DMS153 treated with DMSO at 0.1 percent for 48 hours (cell line): Measurements from ENCODE around the gene ARVCF.

Experiments used
- DNase-seq: peaks from one replicate; lab custom pipeline; 2025; ENCODE audit not compliant: unreplicated experiment; lab: John Stamatoyannopoulos, UW

The ARVCF gene

DNA sequence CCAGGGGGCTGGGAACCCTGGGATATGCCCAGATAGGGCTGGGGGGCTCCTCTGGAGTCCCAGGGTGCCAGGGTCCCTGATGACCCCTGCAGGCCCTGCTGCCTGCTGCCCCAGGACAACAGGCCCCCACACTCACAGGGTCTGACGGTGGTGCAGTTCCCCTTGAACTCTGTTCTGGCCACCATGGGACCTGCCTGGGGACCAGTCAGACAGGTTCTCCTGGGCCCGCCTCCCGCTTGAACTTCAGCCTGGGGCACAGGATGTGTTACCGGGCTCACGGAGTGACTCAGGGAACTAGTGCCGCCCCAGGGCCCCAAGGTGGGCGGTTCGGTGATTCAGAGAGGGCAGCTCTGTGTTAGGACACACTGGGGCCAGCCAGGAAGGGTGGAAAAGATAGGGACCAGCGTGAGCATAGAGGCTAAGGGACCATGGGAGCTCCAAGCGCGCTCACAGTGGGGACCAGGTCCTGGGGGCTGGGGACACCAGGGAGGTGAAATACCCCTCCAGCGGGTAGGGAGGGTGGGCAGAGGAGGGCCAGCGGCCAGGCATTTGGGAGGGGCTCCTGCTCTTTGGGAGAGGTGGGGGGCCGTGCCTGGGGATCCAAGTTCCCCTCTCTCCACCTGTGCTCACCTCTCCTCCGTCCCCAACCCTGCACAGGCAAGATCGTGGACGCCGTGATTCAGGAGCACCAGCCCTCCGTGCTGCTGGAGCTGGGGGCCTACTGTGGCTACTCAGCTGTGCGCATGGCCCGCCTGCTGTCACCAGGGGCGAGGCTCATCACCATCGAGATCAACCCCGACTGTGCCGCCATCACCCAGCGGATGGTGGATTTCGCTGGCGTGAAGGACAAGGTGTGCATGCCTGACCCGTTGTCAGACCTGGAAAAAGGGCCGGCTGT is 53.5 kb downstream of the ARVCF start:
- DNase-seq = peak; percentile 35

DNA sequence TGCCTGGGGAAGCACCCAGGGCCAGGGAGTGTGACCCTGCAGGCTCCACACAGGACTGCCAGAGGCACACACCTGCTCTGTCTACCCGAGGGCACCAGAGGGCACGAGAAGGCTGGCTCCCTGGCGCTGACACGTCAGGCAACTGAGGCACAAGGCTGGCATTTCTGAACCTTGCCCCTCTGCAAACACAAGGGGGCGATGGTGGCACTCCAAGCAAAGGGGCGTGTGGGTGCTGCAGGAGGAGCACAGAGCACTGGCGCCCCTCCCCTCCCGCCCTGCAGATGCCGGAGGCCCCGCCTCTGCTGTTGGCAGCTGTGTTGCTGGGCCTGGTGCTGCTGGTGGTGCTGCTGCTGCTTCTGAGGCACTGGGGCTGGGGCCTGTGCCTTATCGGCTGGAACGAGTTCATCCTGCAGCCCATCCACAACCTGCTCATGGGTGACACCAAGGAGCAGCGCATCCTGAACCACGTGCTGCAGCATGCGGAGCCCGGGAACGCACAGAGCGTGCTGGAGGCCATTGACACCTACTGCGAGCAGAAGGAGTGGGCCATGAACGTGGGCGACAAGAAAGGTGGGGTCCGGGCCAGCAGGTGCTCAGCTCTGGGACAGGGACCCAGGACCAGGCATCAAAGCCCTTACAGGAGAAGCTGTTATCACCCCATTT is 54.2 kb downstream of the ARVCF start:
- peak; percentile 83 for DNase-seq

DNA sequence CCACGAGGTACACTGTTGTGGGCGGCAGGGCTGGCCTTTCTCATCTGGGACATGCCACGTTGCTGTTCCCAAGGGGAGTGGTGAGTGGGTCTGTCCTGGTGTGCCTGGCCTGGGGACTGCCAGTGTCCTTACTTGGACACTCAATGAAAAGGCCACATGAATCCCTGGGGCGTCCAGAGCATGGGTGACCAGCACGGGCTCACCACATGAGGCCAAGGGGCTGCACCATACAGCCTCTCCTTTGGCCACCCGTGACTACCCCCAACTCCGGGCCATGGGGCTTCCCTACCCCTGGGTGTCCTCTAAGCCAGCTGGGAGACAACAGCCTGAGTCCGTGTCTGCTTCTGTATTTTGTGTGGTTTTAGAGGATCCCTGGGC is 54.8 kb downstream of the ARVCF start:
- DNase-seq = no peak

DNA sequence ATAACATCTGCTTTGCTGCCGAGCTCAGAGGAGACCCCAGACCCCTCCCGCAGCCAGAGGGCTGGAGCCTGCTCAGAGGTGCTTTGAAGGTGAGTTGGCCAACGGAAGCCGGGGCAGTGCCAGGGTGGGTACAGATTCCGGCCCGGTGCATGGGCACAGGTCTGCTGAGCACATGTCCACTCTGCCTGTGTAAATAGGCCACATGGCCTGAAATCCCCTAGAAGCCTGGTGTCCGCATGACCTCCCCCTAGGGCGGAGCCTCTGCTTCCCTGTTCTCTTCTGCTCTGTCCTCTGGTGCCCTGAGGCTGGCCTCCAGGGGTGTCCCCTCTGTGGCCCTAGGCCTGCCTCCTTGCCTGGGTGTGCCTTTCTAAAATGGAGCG is 55.4 kb downstream of the ARVCF start:
- no peak for DNase-seq

DNA sequence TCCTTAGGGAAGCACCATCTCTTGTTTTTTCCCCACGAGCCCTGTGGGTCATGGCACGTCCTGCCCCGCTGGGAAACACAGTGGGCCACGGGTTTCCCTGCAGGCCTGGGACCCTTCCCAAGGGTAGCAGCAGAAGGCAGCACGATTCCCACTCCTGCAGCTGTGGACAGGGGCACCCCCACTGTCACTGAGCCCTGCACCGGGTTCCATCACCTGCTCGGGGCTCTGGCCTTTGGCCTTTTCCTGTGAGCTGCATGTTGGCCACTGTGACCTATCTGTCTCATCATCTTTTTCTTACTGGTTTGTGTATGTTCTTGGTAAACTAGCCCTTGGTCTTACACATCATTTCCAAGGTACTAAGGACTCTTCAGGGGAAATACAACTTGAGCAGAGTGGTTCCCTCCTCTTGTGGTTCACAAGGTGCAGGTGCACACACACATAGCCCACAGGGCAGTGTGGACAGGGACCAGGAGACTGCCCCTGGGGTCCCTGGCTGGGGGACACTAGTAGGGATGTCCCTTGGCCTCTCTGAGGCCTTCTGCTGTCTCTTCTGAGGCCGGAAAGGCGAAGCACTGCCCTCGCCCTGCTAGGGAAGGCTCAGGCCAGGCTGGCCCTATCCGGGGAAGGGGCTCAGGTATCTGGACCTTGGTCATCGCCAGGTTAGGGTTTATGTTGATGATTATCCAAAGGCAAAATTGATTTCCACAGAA is 56.0 kb downstream of the ARVCF start:
- no peak for DNase-seq

DNA sequence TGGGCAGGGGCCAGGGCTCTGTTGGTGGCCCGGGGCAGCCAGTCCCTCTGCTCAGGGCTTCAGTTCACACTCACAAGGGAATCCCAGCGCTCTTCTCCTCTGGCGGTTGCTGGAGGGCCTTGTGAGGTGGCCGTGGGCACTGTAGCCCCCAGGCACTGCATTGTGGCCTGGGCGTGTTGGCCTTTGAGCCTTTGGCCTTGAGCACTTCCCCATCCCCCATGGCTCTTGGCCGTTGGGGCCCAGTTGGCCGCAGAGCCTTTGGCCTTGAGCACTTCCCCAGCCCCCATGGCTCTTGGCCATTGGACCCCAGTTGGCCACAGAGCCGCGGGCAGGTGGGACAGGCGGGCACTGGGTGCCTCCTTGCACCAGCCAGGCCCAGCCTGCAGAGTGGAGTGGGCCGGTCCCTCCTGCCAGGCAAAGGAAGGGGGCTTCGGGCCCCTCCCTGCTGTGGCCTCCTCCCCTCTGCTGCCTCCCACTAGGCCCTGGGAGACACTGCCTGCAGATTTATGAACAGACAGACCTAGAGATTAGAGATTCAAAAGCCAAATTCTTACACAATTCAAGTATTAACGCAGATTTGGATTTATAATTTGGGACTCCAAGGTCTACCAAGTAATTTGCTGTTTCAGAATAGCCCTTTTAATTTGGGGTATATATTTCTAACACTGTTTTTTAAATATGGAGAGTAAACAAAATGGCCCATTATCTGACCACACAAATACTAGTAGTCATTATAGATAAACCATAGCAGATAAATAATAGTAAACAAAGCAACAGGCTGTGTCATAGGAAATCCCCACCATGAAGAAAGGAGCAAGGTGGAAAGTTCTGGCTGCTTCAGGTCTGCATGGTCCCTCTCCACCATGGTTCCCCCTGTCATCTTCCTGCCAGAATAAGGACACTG is 56.8 kb downstream of the ARVCF start:
- no peak for DNase-seq

DNA sequence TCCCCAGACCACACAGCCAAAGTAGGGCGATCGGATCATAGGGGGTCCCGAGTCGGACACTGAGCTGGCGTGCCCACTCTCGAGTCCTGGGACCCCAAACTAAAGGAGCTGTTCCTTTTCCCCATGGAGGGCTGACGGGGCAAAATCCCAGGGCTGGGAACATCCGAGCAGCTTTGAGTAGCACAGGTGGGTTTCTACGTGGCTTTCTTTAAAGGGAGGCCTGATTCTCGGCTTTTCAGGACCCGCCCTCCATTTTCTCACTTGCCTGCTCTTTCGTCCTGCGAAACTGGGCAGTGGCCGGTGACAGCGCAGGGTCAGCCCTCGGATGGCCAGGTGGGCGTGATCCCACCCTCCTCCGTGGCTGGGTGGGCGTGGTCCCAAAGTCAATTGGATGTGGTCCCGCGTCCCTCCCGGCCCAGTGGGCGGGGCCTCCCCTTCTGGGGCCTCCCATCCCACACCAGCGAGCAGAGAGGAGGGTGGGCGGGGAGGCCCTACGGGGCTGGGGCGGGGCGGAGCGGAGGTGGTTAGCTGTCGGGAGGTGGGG is 57.5 kb downstream of the ARVCF start:
- DNase-seq = no peak

DNA sequence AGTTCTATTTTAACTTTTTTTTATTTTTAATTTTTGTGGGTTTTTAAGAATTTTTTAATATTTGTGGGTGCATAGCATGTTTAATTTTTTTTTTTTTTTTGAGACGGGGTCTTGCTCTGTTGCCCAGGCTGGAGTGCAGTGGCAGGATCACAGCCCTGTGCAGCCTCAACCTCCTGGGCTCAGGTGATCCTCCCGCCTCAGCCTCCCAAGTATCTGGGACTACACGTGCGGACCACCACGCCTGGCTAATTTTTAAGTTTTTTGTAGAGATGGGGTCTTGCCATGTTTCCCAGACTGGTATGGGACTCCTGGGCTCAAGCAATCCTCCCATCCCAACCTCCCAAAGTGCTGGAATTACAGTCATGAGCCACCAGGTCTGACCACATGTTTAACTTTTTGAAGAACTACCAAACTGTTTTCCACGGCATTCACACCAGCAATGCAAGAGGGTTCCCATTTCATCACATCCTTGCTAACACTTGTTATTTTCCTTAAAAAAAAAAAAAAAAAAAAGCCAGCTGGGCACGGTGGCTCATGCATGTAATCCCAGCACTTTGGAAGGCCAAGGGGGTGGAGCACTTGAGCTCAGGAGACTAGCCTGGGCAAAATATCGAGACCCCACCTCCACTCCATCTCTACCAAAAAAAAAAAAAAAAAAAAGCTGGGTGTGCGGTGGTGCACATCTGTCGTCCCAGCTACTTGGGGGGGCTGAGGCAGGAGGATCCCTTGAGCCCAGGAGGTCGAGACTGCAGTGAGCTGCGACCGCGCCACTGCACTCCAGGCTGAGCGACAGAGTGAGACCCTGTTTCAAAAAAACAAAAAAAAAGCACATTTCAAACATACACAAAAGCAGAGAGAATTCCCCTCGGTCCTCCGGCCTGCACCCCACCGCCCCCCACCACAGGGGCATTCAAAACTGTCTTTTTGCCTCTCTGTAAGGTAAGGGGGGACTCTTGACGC is 58.3 kb downstream of the ARVCF start:
- no peak for DNase-seq

DNA sequence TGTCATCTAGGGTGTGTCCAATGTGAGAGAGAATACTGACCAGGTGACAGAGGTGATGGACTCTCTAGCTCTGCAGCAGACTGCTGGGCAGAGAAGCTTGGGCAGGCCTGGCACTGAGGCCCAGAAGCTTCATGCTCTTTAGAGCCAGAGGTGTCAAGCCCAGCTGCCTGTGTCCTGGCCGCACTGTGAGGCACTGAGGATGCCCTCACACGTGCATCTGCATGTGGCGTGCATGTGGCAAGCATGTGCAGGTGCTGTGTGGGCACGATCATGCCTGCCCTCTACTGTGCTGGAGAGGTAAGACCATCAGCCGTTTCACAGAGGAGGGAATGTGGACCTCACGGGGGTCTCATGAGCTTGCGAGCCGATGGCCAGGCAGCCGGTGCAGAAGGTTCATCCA is 59.2 kb downstream of the ARVCF start:
- DNase-seq = no peak

DNA sequence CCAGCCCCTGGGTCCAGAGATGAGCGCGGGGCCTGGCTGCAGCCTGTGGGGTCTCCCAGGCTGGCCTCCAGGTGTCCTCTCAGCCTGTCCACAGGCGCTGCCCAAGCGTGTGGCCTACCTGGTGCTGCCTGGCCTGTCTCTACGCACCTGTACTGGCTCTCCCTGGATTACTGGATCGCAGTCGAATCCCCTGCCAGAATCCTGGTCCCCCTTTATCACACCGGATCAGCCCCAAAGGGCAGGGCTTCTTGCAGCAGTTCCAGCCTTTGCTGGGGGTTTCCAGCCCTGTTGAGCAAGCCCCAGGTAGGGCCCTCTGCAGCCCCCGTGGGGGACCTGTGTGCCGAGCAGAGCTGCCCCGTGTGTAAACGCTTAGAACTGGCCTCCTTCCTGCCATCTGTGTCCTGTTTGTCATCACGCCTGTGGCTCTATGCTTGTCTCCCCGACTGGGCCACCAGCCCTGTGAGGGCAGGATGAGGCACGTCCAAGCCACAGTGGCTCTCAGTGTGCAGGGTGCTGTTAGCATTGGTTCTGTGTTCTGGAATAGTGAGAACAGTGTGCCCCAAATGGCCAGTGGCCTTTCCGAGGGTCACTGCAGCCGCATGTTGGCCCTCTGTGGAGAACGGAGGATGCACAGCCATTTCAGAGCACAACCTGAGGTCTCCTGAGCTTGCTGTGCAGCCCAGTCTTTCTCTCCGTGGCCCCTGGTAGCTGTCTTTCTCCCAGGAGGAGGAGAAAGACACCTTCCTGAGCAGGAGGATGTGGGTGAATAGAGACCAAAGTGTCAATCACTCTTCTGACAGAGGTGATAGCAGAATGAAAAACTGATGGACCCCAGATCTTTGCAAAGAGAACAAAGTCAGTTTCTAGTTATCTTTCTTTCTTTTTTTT is 61.1 kb downstream of the ARVCF start:
- DNase-seq = no peak

DNA sequence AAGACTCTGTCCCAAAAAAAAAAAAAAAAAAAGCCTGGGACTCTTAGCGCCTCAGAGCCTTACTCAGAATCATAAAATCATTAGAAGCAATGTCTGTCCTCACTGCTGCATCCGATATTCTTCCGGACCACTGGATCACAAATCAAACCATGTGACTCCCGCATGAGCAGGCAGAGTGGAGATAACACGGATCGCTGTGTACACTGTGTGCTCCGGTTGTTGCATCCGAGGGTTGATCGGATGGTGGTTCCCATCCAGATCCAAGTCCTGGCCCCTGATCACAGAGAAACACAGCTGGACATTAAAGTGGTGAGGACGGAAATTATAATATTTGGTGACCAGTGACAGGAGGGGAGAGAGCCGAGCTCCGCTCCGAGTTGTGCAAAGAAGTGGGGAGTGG is 65.3 kb downstream of the ARVCF start:
- DNase-seq = no peak

DNA sequence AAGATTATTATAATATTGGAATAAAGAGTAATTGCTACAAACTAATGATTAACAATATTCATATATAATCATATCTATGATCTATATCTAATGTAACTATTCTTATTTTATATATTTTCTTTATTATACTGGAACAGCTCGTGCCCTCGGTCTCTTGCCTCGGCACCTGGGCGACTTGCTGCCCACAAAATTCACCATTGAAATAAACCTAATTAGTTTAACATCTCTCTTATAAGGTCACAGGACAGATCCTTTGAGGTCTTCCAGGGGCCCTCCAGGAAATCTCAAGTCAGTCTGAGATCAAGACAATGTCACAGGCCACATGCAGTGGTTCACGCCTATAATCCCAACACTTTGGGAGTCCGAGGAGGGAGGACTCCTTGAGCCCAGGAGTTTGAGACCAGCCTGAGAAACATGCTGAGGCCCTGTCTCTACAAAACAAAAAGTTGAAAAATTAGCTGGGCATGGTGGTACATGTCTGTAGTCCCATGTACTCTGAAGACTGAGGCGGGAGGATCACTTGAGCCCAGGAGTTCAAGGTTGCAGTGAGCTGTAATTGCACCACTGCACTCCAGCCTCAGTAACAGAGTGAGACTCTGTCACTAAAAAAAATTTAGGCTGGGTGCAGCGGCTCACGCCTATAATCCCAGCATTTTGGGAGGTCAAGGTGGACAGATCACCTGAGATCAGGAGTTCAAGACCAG is 68.4 kb downstream of the ARVCF start:
- DNase-seq = no peak

DNA sequence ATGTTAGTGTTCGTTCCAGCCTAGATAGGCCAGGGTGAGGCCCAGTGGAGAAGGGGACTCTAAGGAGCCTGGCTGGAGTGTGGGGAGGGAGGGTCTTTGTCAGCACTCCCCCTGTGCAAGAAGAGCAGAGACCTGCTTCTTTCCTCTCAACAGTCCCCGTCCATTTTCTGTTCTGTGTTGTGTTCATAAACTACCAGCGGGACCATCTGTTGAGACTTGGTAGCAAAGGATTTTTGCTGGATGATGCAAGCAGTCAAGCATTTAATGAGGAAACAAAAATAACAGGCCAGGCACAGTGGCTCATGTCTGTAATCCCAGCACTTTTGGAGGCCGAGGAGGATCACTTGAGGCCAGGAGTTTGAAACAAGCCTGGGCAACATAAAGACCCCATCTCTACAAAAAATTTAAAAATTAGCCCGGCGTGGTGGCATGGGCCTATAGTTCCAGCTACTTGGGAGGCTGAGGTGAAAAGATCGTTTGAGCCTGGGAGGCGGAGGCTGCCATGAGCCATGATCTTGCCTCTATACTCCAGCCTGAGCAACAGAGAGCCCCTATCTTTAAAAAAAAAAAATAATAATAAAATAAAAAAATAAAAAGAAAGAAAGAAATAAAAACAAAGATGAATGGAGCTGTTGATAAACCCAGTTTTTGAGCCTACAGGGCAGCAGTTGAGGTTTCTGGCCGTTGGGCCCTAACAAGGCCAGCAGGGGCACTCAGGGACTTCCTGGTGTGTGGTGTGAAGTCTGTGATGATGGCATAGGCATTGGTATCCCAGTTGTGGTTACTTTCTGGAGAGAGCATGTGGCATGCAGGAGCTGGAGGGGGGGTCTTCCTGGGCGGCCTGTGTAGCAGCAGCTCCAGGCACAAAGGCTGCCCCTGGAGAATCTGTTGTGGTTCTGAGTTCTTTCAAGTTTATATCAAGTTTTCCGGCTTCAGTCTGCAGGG is 73.3 kb downstream of the ARVCF start:
- DNase-seq = no peak

DNA sequence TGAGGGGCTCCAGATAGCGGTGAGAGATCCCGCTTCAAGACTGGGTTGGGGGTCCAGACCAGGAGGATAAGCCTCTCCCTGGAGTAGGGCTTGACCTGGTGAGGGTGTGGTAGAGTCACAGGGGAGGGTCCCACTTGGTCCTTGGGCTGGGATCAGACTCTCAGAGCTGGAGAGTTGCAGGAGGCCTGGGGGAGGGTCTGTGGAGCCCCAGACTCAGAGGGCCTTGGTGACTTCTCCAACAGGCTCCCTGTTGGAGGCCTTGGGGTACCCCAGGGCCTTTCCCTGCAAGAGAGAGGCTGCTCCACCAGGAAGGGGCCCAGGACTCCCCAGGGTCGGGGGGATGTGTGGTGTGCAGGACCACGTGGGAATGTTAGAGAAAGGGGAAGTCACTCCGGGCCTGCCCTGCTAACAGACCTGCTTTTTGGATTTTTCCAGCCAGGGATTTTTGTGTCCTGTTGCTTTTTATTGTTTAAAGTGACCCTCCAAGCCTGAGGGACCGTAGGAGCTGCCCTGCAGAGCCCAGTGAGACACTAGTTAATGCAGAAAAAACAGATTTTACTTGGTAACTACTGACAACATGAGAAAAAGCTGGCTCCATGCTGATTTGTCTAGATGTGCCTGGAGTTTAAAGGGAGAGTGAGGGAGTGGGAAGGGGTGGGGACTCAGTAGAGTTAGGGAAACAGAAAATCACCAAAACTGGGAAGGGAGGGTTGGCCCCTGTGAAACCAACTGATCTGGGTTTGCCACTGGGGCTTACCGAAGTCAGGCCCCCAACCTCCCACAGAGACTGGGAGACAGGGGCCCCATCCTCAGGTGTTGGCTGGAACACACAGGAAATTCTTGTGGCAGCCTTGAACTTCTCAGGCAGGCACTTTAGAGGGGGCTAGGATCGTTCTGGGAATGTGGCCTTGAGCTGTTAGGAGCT is 74.2 kb downstream of the ARVCF start:
- DNase-seq = no peak

DNA sequence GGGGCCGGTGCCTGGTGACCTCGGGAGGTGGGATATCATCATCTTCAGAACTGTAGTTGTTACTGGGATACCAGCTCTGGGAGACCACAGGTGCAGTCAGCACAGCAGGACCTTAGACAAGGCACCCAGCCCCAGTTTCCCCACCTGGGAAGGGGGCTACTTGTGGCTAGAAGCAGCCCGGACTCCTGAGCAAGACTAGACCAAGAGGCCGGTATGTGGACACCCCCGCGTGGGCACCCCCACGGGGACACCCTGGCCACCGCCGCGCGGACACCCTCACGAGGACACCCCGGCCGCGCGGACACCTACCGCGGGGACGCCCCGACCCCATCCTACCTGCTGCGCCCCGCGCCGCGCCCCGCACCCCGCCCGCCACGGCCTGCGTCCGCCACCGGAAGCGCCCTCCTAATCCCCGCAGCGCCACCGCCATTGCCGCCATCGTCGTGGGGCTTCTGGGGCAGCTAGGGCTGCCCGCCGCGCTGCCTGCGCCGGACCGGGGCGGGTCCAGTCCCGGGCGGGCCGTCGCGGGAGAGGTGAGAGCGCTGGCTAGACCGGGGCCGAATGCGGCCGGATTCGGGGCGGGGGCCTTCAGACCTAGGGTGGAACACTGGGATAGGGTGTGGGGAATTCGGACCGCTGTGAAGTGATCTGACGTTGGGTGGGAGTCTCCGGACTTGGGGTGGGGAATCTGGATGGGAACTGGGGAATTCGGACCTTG is 75.1 kb downstream of the ARVCF start, which contains the start of the genes COMT and TXNRD2:
COMT (plus strand) TSS at position 408 of the 718 bp plus-strand sequence. CDS start 20,755 bp downstream, outside the sequence.
TXNRD2 (minus strand) TSS at position 454 of the 718 bp plus-strand sequence; CDS start at position 439, 15 bp downstream.
- no peak for DNase-seq
